Transverse colon (tissue), 3 donors: ENCODE measurements around the gene MBD2.

Experiments
- CTCF ChIP-seq, 5 experiments: fragments of 200-600 bp in 3 of 5; fragments of 450-650 bp in 2 of 5; sonication (generic) in 3 of 5; IDR thresholded peaks; 1 replicate in 2 of 5; 2 replicates in 3 of 5; pipeline ENCODE4 v1.5.1; 2016 to 2017; ENCODE audit warnings: antibody characterized with exemption in 5 of 5, inconsistent platforms in 3 of 5, mild to moderate bottlenecking in 2 of 5, moderate library complexity in 1 of 5
- EP300 ChIP-seq: sonication (generic); formaldehyde crosslinking; IDR thresholded peaks from one replicate; pipeline ENCODE4 v1.6.1; 2017; ENCODE audit warnings: antibody characterized with exemption, low read depth
- POLR2A ChIP-seq: fragments of 450-650 bp; IDR thresholded peaks from one replicate; pipeline ENCODE4 v1.6.1; 2016; ENCODE audit warnings: antibody characterized with exemption, mild to moderate bottlenecking, moderate library complexity

GRCh38 chr18:54222922-54223567, 1.4 kb downstream of the MBD2 start:
- TF ChIP-seq POLR2A = no peak
- TF ChIP-seq CTCF (IDR thresholded peaks at IDR 0.05) = peak in 1 of 5 experiments; percentile 5
- no peak for TF ChIP-seq EP300
